Measurements from ENCODE around the gene TBC1D1.

TBC1D1 gene

DNA sequence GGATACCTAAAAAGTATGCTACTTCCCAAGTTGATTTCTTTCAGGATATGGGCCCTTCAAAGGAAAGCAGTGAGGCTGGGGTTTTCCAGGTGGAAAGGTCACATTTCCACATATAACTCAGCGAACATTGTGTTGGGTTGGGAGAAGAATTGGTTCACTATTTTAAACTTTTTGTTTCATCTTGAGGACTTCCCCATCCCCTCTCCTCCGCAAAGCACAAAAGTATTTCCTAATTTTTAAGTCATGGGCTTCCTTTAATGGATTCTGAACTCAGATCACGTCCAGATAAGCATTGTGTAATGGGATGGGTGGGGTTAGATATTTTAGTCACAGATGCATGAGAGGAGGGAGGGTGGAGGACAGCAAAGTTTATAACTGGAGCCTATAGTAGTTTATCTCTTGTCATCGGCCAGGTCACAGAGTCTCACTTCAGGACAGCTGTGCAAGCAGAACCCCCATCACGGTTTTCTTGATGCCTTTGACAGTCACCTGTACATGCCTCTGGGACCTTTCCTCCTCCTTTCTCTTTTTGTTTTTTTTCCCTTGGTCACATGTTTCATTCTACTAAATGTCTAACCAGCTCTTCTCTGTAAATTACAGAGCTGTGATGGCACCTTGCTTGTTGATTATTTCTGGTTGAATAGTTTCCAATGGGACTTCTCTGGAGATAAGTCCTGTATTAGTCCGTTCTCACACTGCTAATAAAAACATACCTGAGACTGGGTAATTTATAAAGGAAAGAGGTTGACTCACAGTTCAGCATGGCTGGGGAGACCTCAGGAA lies 184.7 kb downstream of the TBC1D1 start:
- H3K9ac ChIP-seq (ENCODE audit: insufficient read length, low read depth): no peak overlapping the region
- H3K27me3 ChIP-seq (ENCODE audit: insufficient read depth, insufficient read length): no peaks in the 10 kb centered on the region
- TF ChIP-seq YY1 (IDR thresholded peaks at IDR 0.05; ENCODE audit: insufficient read depth, insufficient read length) (no peak), ZNF274 (IDR thresholded peaks at IDR 0.05; ENCODE audit: low read depth, low read length) (no peak), SUZ12 (IDR thresholded peaks at IDR 0.05; ENCODE audit: extremely low read depth, insufficient read depth, insufficient read length) (no peak)
- H3K4me3 ChIP-seq (ENCODE audit: insufficient read length, low read depth): no peak overlapping the region
- H3K9me3 ChIP-seq (ENCODE audit: insufficient read depth, low read length): no peaks in the 10 kb centered on the region
- DNase-seq (ENCODE audit: low read depth, low spot score): no peak
- no peaks in the 10 kb centered on the region for H3K4me1 ChIP-seq (ENCODE audit: insufficient read depth, insufficient read length)
- H3K36me3 ChIP-seq (ENCODE audit: insufficient read depth, insufficient read length, low read length): peaks cover 14% of the 10 kb centered on the region

DNA sequence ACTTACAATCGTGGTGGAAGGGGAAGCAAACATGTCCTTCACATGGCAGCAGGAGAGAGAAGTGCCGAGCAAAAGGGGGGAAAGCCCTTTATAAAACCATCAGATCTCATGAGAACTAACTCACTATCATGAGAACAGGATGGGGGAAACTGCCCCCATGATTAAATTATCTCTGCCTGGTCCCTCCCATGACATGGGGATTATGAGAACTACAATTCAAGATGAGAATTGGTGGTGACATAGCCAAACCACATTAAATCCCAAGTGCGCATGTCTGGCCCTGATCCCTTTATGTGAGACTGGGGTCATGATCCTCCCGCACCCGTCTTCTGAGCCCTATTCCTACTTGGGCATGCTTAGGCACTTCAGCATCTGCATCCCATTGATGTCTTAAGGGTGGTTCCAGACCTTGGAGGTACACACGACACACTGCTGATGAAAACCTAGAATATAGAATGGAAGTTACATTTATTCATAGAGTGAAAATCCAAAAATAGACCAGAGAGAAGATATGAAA lies 185.3 kb downstream of the TBC1D1 start:
- no peak overlapping the region for H3K4me3 ChIP-seq (ENCODE audit: insufficient read length, low read depth)
- peaks cover 15% of the 10 kb centered on the region for H3K36me3 ChIP-seq (ENCODE audit: insufficient read depth, insufficient read length, low read length)
- H3K27me3 ChIP-seq (ENCODE audit: insufficient read depth, insufficient read length): no peaks in the 10 kb centered on the region
- H3K9me3 ChIP-seq (ENCODE audit: insufficient read depth, low read length): no peaks in the 10 kb centered on the region
- DNase-seq (ENCODE audit: low read depth, low spot score): no peak
- H3K4me1 ChIP-seq (ENCODE audit: insufficient read depth, insufficient read length): no peaks in the 10 kb centered on the region
- TF ChIP-seq SUZ12 (IDR thresholded peaks at IDR 0.05; ENCODE audit: extremely low read depth, insufficient read depth, insufficient read length) (no peak), ZNF274 (IDR thresholded peaks at IDR 0.05; ENCODE audit: low read depth, low read length) (no peak), YY1 (IDR thresholded peaks at IDR 0.05; ENCODE audit: insufficient read depth, insufficient read length) (no peak)
- H3K9ac ChIP-seq (ENCODE audit: insufficient read length, low read depth): no peak overlapping the region

DNA sequence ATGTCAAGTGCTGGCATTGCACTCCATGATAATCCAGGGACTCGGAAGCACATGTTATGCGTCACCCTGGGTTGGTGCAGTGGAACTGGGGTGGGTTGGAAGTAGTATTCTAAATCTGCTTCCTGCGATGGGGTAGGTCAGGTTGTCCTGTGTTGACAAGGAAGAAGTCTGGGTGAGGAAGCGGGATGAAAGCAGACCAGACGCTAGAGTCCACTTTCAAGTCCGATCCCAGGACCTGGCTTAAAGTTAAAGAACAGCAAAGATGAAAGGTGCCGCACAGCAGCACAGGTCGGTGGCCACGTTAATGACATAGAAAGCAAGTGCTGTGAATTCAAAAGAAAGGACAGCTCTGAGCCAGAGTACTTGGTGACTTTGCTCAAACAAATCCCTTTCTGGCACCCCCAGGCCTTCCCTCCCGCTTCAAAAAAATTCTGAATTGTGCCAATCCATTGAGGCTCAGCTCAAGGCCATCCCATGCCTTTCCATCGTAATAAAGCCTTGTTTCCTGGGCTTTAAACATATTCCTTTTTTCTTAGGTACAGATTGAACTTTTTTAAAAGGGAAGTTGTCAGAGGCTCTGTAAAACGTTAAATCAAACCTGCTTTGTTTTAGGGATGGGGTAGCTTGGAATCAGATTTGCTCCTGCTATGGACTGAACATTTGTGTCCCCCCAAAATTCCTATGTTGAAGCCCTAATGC lies 187.1 kb downstream of the TBC1D1 start:
- Histone ChIP-seq H3K9ac (ENCODE audit: insufficient read length, low read depth) (no peak overlapping the region), H3K36me3 (ENCODE audit: insufficient read depth, insufficient read length, low read length) (peaks cover 17% of the 10 kb centered on the region)
- TF ChIP-seq YY1 (IDR thresholded peaks at IDR 0.05; ENCODE audit: insufficient read depth, insufficient read length) (no peak), SUZ12 (IDR thresholded peaks at IDR 0.05; ENCODE audit: extremely low read depth, insufficient read depth, insufficient read length) (no peak), ZNF274 (IDR thresholded peaks at IDR 0.05; ENCODE audit: low read depth, low read length) (no peak)

DNA sequence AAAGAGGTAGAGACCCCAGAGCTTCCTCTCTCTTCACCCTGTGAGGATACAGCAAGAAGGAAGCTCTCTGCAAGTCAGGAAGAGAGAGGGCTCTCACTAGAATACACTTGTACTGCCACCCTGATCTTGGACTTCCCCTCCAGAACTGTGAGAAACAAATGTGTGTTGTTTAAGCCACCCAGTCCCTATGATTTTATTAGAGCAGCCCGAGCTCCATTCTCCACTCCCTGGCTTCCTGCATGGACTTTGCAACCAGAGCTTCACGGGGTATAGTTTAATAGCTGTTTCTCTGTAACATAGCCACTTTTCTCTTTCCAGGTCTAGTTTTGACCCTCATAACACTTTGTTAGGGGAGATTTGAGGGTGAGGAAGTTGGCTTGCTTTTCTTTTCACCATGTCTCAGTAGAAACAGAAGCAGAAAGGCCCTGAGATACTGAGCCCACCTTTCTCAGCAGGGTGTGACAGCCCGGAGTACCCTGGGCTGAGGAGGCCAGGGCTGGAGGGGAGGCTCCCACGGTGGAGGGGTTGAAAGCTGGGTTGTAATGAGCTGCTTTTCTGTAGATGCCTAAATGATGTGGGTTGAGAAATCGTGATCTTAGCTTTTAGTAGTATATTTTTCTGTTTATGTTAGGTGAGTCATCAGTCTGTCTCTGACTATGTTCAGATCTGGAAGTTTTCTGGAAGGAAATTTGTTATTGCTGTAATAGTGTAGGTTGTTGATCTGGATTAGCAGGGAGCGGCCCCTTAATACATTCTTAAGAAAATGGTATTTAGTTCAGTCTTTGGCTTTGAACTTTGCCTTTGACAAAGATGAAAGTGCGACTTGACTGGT lies 187.9 kb downstream of the TBC1D1 start:
- Histone ChIP-seq H3K27me3 (ENCODE audit: insufficient read depth, insufficient read length) (no peaks in the 10 kb centered on the region), H3K9ac (ENCODE audit: insufficient read length, low read depth) (no peak overlapping the region), H3K9me3 (ENCODE audit: insufficient read depth, low read length) (no peaks in the 10 kb centered on the region), H3K4me1 (ENCODE audit: insufficient read depth, insufficient read length) (no peaks in the 10 kb centered on the region), H3K4me3 (ENCODE audit: insufficient read length, low read depth) (no peak overlapping the region), H3K36me3 (ENCODE audit: insufficient read depth, insufficient read length, low read length) (peaks cover 13% of the 10 kb centered on the region)
- no peak for DNase-seq (ENCODE audit: low read depth, low spot score)
- TF ChIP-seq YY1 (IDR thresholded peaks at IDR 0.05; ENCODE audit: insufficient read depth, insufficient read length): no peak
- no peak for TF ChIP-seq ZNF274 (IDR thresholded peaks at IDR 0.05; ENCODE audit: low read depth, low read length)
- TF ChIP-seq SUZ12 (IDR thresholded peaks at IDR 0.05; ENCODE audit: extremely low read depth, insufficient read depth, insufficient read length): no peak

More for the DNA sequence above, 187.1 kb downstream of the TBC1D1 start:
- no peaks in the 10 kb centered on the region for H3K4me1 ChIP-seq (ENCODE audit: insufficient read depth, insufficient read length)
- H3K4me3 ChIP-seq (ENCODE audit: insufficient read length, low read depth): no peak overlapping the region
- H3K9me3 ChIP-seq (ENCODE audit: insufficient read depth, low read length): no peaks in the 10 kb centered on the region
- H3K27me3 ChIP-seq (ENCODE audit: insufficient read depth, insufficient read length): no peaks in the 10 kb centered on the region
- DNase-seq (ENCODE audit: low read depth, low spot score): no peak

DNA sequence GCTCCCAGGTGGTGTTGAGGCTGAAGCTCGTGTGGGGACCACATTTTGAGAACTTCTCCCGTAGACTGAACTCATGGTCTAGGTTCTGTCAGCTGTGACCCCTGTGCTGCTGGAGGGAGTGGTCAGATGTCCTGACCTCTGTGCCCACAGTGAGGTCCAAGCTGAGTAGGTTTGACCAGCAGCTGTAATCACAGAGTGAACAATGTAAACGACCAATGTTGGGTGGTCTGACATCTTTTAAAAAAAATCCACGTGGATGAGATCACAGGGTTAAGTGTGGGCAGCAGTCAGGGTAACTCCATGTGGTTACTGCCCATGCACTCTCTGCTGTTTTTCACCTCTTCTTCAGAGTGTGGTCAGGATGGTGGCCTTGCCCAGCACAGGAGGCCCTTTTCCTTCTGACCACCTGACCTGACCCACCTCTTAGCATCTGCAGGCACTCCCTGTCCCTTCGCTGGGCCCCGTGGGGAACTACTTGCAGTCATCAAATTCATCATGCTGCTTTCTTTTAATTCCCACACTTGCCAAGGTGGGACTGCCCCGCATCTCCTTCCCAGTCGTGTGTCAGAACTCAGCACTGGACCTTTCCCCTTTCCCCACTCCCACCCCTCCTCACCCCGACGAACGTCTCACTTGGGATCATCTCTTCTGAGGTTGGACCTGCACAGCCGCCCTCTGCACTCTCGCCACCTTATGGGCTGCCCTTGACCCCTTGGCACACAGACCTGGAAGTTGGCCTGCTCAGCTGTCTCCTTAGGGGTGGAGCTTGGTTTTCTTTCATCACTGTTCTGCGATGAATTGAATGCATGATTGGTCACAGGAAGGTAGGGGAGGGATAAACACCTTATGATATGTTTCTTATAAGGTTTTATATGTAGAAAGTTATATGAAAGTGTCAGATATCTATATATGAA lies 189.4 kb downstream of the TBC1D1 start:
- Histone ChIP-seq H3K4me3 (ENCODE audit: insufficient read length, low read depth) (no peak overlapping the region), H3K27me3 (ENCODE audit: insufficient read depth, insufficient read length) (no peaks in the 10 kb centered on the region), H3K9ac (ENCODE audit: insufficient read length, low read depth) (no peak overlapping the region), H3K36me3 (ENCODE audit: insufficient read depth, insufficient read length, low read length) (peaks cover 11% of the 10 kb centered on the region), H3K4me1 (ENCODE audit: insufficient read depth, insufficient read length) (no peaks in the 10 kb centered on the region), H3K9me3 (ENCODE audit: insufficient read depth, low read length) (no peaks in the 10 kb centered on the region)
- DNase-seq (ENCODE audit: low read depth, low spot score): no peak
- TF ChIP-seq ZNF274 (IDR thresholded peaks at IDR 0.05; ENCODE audit: low read depth, low read length) (no peak), SUZ12 (IDR thresholded peaks at IDR 0.05; ENCODE audit: extremely low read depth, insufficient read depth, insufficient read length) (no peak), YY1 (IDR thresholded peaks at IDR 0.05; ENCODE audit: insufficient read depth, insufficient read length) (no peak)

DNA sequence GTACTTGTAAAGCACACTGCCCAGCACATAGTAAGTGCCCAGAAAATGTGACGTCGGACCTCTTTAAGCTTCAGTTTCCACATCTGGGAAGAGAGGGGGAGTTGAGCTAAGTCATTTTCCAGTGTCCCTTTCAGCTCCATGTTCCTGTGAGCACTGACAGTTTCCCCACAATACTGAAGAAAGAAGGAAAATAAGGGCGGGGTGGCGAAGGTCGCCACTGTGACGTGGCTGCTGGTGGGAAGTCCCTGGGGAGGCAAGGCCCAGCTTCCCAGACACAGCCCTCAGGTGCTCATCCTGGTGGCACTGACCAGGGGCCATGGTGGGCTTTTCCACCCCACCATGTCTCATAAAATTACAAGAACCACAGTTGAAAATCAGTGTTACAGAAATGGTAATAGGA lies 191.1 kb downstream of the TBC1D1 start:
- no peak for DNase-seq (ENCODE audit: low read depth, low spot score)
- Histone ChIP-seq H3K9ac (ENCODE audit: insufficient read length, low read depth) (no peak overlapping the region), H3K36me3 (ENCODE audit: insufficient read depth, insufficient read length, low read length) (peaks cover 11% of the 10 kb centered on the region), H3K9me3 (ENCODE audit: insufficient read depth, low read length) (no peaks in the 10 kb centered on the region), H3K4me3 (ENCODE audit: insufficient read length, low read depth) (no peak overlapping the region), H3K27me3 (ENCODE audit: insufficient read depth, insufficient read length) (no peaks in the 10 kb centered on the region), H3K4me1 (ENCODE audit: insufficient read depth, insufficient read length) (peaks cover 5% of the 10 kb centered on the region)
- no peak for TF ChIP-seq YY1 (IDR thresholded peaks at IDR 0.05; ENCODE audit: insufficient read depth, insufficient read length)
- TF ChIP-seq ZNF274 (IDR thresholded peaks at IDR 0.05; ENCODE audit: low read depth, low read length): no peak
- TF ChIP-seq SUZ12 (IDR thresholded peaks at IDR 0.05; ENCODE audit: extremely low read depth, insufficient read depth, insufficient read length): no peak
